ENCODE data around the gene P2RX3.
"Not testable (repeated sequence)": the region's sequence is repeated elsewhere in the genome, so short reads cannot be mapped to it uniquely, and the experiment has no call there.

Gene P2RX3

DNA sequence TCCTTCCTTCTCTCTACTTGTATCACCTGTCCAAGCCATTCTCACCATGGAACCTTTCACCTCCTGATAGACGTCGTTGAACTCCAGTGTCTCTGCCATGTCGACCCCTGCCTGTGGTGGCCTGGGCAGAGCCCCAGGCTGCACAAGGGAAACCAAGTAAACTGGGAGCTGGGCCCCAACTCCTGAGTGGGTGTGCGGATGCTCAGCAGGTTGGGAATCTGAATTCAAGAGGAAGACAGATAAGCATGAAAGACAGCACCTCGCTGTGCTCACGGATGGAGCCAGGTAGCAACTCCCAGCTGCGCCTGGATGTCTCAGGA is 3.2 kb upstream of the P2RX3 start:
- H3K27me3 ChIP-seq (ENCODE audit: insufficient read depth, low read length, poor library complexity) = no peaks in the 10 kb centered on the region
- peak overlapping the region; percentile 46 to 69 for H3K4me3 ChIP-seq (ENCODE audit: low read depth in 1 of 2, low read length in 2 of 2)
- H3K9me3 ChIP-seq (ENCODE audit: insufficient read depth, low read length, severe bottlenecking) = no peaks in the 10 kb centered on the region
- peak overlapping the region; percentile 83 for H3K4me2 ChIP-seq (ENCODE audit: insufficient read depth, low read length)
- H4K20me1 ChIP-seq (ENCODE audit: insufficient read depth, low read length) = peaks cover 13% of the 10 kb centered on the region; the same call in 1 of the 2 replicates
- ATAC-seq (ENCODE audit: insufficient read depth, low read depth) = peak; percentile 1; the same call in 1 of the 3 replicates
- H2AFZ ChIP-seq (ENCODE audit: low read depth, low read length) = peak overlapping the region; percentile 70
- peak overlapping the region; percentile 87 for H3K27ac ChIP-seq (ENCODE audit: low read length)
- no peak for DNase-seq
- peaks cover 46% of the 10 kb centered on the region for H3K36me3 ChIP-seq (ENCODE audit: insufficient read depth, low read length)
- TF ChIP-seq EZH2 (IDR thresholded peaks at IDR 0.05; ENCODE audit: borderline replicate concordance, low read depth, low read length, severe bottlenecking) = no peak
- no peak for TF ChIP-seq CTCF (IDR thresholded peaks at IDR 0.05; ENCODE audit: borderline replicate concordance, extremely low read depth, low read length, poor library complexity, severe bottlenecking)
- H3K9ac ChIP-seq (ENCODE audit: low read depth, low read length) = peak overlapping the region; percentile 66
- H3K79me2 ChIP-seq (ENCODE audit: insufficient read depth, low read length) = peaks cover 53% of the 10 kb centered on the region
- H3K4me1 ChIP-seq (ENCODE audit: insufficient read depth, low read length) = peaks cover 43% of the 10 kb centered on the region

- H3K27me3 ChIP-seq (ENCODE audit: insufficient read depth, low read length, poor library complexity) = no peaks in the 10 kb centered on the region
- peaks cover 13% of the 10 kb centered on the region; the same call in 1 of the 2 replicates for H4K20me1 ChIP-seq (ENCODE audit: insufficient read depth, low read length)
- peak within 1 kb of the TSS; percentile 66 for H3K9ac ChIP-seq (ENCODE audit: low read depth, low read length)
- peaks cover 43% of the 10 kb centered on the region for H3K4me1 ChIP-seq (ENCODE audit: insufficient read depth, low read length)
- ATAC-seq (ENCODE audit: insufficient read depth, low read depth) (peak; percentile 99), DNase-seq (peak; percentile 93)
- H3K79me2 ChIP-seq (ENCODE audit: insufficient read depth, low read length) = peaks cover 53% of the 10 kb centered on the region
- peaks cover 41% of the 10 kb centered on the region for H3K36me3 ChIP-seq (ENCODE audit: insufficient read depth, low read length)
- H2AFZ ChIP-seq (ENCODE audit: low read depth, low read length) = peak within 1 kb of the TSS; percentile 81
- no peak for TF ChIP-seq EZH2 (IDR thresholded peaks at IDR 0.05; ENCODE audit: borderline replicate concordance, low read depth, low read length, severe bottlenecking)
- TF ChIP-seq CTCF (IDR thresholded peaks at IDR 0.05; ENCODE audit: borderline replicate concordance, extremely low read depth, low read length, poor library complexity, severe bottlenecking) = peak; percentile 55
- no peaks in the 10 kb centered on the region for H3K9me3 ChIP-seq (ENCODE audit: insufficient read depth, low read length, severe bottlenecking)
- H3K4me3 ChIP-seq (ENCODE audit: low read depth in 1 of 2, low read length in 2 of 2) = peak within 1 kb of the TSS; percentile 46 to 69
- peak within 1 kb of the TSS; percentile 83 for H3K4me2 ChIP-seq (ENCODE audit: insufficient read depth, low read length)
- peak within 1 kb of the TSS; percentile 87 for H3K27ac ChIP-seq (ENCODE audit: low read length)
Observed at GRCh38 chr11:57335343-57336110, 2.6 kb upstream of the P2RX3 start, which contains the start of gene SSRP1. TSS of gene SSRP1 (minus strand) at chr11:57335892. CDS start at chr11:57335121, 771 bp downstream.

- peaks cover 5% of the 10 kb centered on the region for H3K27me3 ChIP-seq (ENCODE audit: insufficient read depth, low read length, poor library complexity)
- peaks cover 43% of the 10 kb centered on the region for H3K4me1 ChIP-seq (ENCODE audit: insufficient read depth, low read length)
- H3K27ac ChIP-seq (ENCODE audit: low read length) = peak overlapping the region; percentile 82
- no peaks in the 10 kb centered on the region for H3K9me3 ChIP-seq (ENCODE audit: insufficient read depth, low read length, severe bottlenecking)
- H3K36me3 ChIP-seq (ENCODE audit: insufficient read depth, low read length) = peaks cover 34% of the 10 kb centered on the region
- peak overlapping the region; percentile 46 to 69; a peak in 3 of 4 replicates for H3K4me3 ChIP-seq (ENCODE audit: low read depth in 1 of 2, low read length in 2 of 2)
- H2AFZ ChIP-seq (ENCODE audit: low read depth, low read length) = peak overlapping the region; percentile 81
- peak overlapping the region; percentile 66 for H3K9ac ChIP-seq (ENCODE audit: low read depth, low read length)
- H3K79me2 ChIP-seq (ENCODE audit: insufficient read depth, low read length) = peaks cover 53% of the 10 kb centered on the region
- H4K20me1 ChIP-seq (ENCODE audit: insufficient read depth, low read length) = peaks cover 13% of the 10 kb centered on the region; the same call in 1 of the 2 replicates
- DNase-seq = no peak
- TF ChIP-seq CTCF (IDR thresholded peaks at IDR 0.05; ENCODE audit: borderline replicate concordance, extremely low read depth, low read length, poor library complexity, severe bottlenecking) (no peak), EZH2 (IDR thresholded peaks at IDR 0.05; ENCODE audit: borderline replicate concordance, low read depth, low read length, severe bottlenecking) (no peak)
- peak overlapping the region; percentile 83 for H3K4me2 ChIP-seq (ENCODE audit: insufficient read depth, low read length)
- peak; percentile 5 for ATAC-seq (ENCODE audit: insufficient read depth, low read depth)
Observed at GRCh38 chr11:57336111-57336666, 2.0 kb upstream of the P2RX3 start.

GRCh38 chr11:57336856-57337255 is 1.3 kb upstream of the P2RX3 start:
- H3K9ac ChIP-seq (ENCODE audit: low read depth, low read length) = peak overlapping the region; percentile 66
- peak overlapping the region; percentile 81 for H2AFZ ChIP-seq (ENCODE audit: low read depth, low read length)
- ATAC-seq (ENCODE audit: insufficient read depth, low read depth); H3K9me3 ChIP-seq (ENCODE audit: insufficient read depth, low read length, severe bottlenecking); H3K27me3 ChIP-seq (ENCODE audit: insufficient read depth, low read length, poor library complexity); DNase-seq: not testable (repeated sequence)
- peak overlapping the region; percentile 83 for H3K4me2 ChIP-seq (ENCODE audit: insufficient read depth, low read length)
- H3K36me3 ChIP-seq (ENCODE audit: insufficient read depth, low read length) = peaks cover 28% of the 10 kb centered on the region
- peaks cover 49% of the 10 kb centered on the region for H3K79me2 ChIP-seq (ENCODE audit: insufficient read depth, low read length)
- peaks cover 42% of the 10 kb centered on the region for H3K4me1 ChIP-seq (ENCODE audit: insufficient read depth, low read length)
- peaks cover 10% of the 10 kb centered on the region; the same call in 1 of the 2 replicates for H4K20me1 ChIP-seq (ENCODE audit: insufficient read depth, low read length)
- peak overlapping the region in 1 of 2 experiments; percentile 69; a peak in 2 of 4 replicates for H3K4me3 ChIP-seq (ENCODE audit: low read depth in 1 of 2, low read length in 2 of 2)
- H3K27ac ChIP-seq (ENCODE audit: low read length) = peak overlapping the region; percentile 82
